ENCODE data around the gene COIL. TPM values are rescaled to one million over a fixed set of nuclear protein-coding genes. Genes with fewer than 3 reads are reported as not detected.
A peak's percentile ranks its signal among the peaks of the same experiment; 100 is the strongest.

COIL gene
- total RNA-seq, 1 donor from 2014 or later, result 8.2 TPM

- no peaks in the 10 kb centered on the region for H3K9me3 ChIP-seq (replicated peaks)
- H3K27me3 ChIP-seq (ENCODE audit: low read depth), result no peaks in the 10 kb centered on the region
- H3K4me3 ChIP-seq, result no peak overlapping the region
- peaks cover 17% of the 10 kb centered on the region for H3K4me1 ChIP-seq
- TF ChIP-seq CTCF (IDR thresholded peaks at IDR 0.05; ENCODE audit: borderline replicate concordance), result no peak
- no peak overlapping the region for H3K27ac ChIP-seq (replicated peaks)
- no peak for DNase-seq
- peaks cover 100% of the 10 kb centered on the region for H3K36me3 ChIP-seq
- intact Hi-C loops (cut with micrococcal nuclease), result no loop called here
These were observed 64.5 kb downstream of the COIL start for GRCh38 chr17:56896217-56896967.

GRCh38 chr17:56894859-56895455 is 65.9 kb downstream of the COIL start:
- H3K27ac ChIP-seq (replicated peaks), result no peak overlapping the region
- no peak for TF ChIP-seq CTCF (IDR thresholded peaks at IDR 0.05; ENCODE audit: borderline replicate concordance)
- H3K36me3 ChIP-seq, result peaks cover 99% of the 10 kb centered on the region
- H3K9me3 ChIP-seq (replicated peaks), result no peaks in the 10 kb centered on the region
- intact Hi-C loops (cut with micrococcal nuclease), result no loop called here
- no peaks in the 10 kb centered on the region for H3K27me3 ChIP-seq (ENCODE audit: low read depth)
- DNase-seq, result no peak
- H3K4me3 ChIP-seq, result no peak overlapping the region
- H3K4me1 ChIP-seq, result peaks cover 17% of the 10 kb centered on the region

GRCh38 chr17:56893503-56893902 is 67.3 kb downstream of the COIL start:
- peaks cover 3% of the 10 kb centered on the region for H3K9me3 ChIP-seq (replicated peaks)
- no peaks in the 10 kb centered on the region for H3K27me3 ChIP-seq (ENCODE audit: low read depth)
- no peak overlapping the region for H3K4me3 ChIP-seq
- no peak for TF ChIP-seq CTCF (IDR thresholded peaks at IDR 0.05; ENCODE audit: borderline replicate concordance)
- H3K36me3 ChIP-seq, result peaks cover 97% of the 10 kb centered on the region
- DNase-seq, result no peak
- H3K4me1 ChIP-seq, result peaks cover 9% of the 10 kb centered on the region
- intact Hi-C loops (cut with micrococcal nuclease), result no loop called here
- no peak overlapping the region for H3K27ac ChIP-seq (replicated peaks)

GRCh38 chr17:56892333-56892732 is 68.5 kb downstream of the COIL start:
- peaks cover 97% of the 10 kb centered on the region for H3K36me3 ChIP-seq
- H3K9me3 ChIP-seq (replicated peaks), result peaks cover 13% of the 10 kb centered on the region
- intact Hi-C loops (cut with micrococcal nuclease), result no loop called here
- DNase-seq, result no peak
- H3K27ac ChIP-seq (replicated peaks), result no peak overlapping the region
- H3K4me3 ChIP-seq, result no peak overlapping the region
- H3K4me1 ChIP-seq, result peaks cover 9% of the 10 kb centered on the region
- no peaks in the 10 kb centered on the region for H3K27me3 ChIP-seq (ENCODE audit: low read depth)
- TF ChIP-seq CTCF (IDR thresholded peaks at IDR 0.05; ENCODE audit: borderline replicate concordance), result no peak

- Histone ChIP-seq H3K27ac (replicated peaks) (no peak overlapping the region), H3K4me1 (peaks cover 9% of the 10 kb centered on the region), H3K4me3 (no peak overlapping the region), H3K9me3 (replicated peaks) (peaks cover 13% of the 10 kb centered on the region), H3K27me3 (ENCODE audit: low read depth) (no peaks in the 10 kb centered on the region), H3K36me3 (peaks cover 93% of the 10 kb centered on the region)
- intact Hi-C loops (cut with micrococcal nuclease), result no loop called here
- peak; percentile 23 for DNase-seq
- peak; percentile 53 for TF ChIP-seq CTCF (IDR thresholded peaks at IDR 0.05; ENCODE audit: borderline replicate concordance)
These were observed 69.1 kb downstream of the COIL start for GRCh38 chr17:56891751-56892150.
